ENCODE results near the gene ZNF610. TPM values are rescaled to one million over a fixed set of nuclear protein-coding genes. Genes with fewer than 3 reads are reported as not detected.
A peak's percentile ranks its signal among the peaks of the same experiment; 100 is the strongest.

Gene ZNF610
- total RNA-seq, 6 experiments from 2014 or later = 0.16 to 0.51 (median 0.39) TPM; not detected in 1

- no peaks in the 10 kb centered on the region for H3K36me3 ChIP-seq
- H3K27ac ChIP-seq = no peak overlapping the region
- no peaks in the 10 kb centered on the region for H3K27me3 ChIP-seq
- H3K4me3 ChIP-seq = no peak overlapping the region
- no peak for ATAC-seq
- intact Hi-C loops (cut with DNase I) = no loop called here
- H3K4me1 ChIP-seq = no peaks in the 10 kb centered on the region
- no peak for DNase-seq
- TF ChIP-seq CTCF (IDR thresholded peaks at IDR 0.05) (no peak), POLR2A (IDR thresholded peaks at IDR 0.05) (no peak)
- peaks cover 0 to 6% (median 0%) of the 10 kb centered on the region in 4 donors for H3K9me3 ChIP-seq
- WGBS (ENCODE audit: insufficient coverage, low coverage, low lambda C conversion rate, missing lambda C conversion rate) = 67% methylated on average over 6 of the region's 6 CpGs
Observed at GRCh38 chr19:52345162-52345561, 9.1 kb downstream of the ZNF610 start.

- Histone ChIP-seq H3K27me3 (no peaks in the 10 kb centered on the region), H3K4me3 (no peak overlapping the region), H3K4me1 (no peaks in the 10 kb centered on the region), H3K27ac (no peak overlapping the region), H3K9me3 (peaks cover 0 to 14% (median 0%) of the 10 kb centered on the region in 4 donors), H3K36me3 (no peaks in the 10 kb centered on the region)
- no peak for DNase-seq
- ATAC-seq = no peak
- intact Hi-C loops (cut with DNase I) = no loop called here
- WGBS (ENCODE audit: insufficient coverage, low coverage, low lambda C conversion rate, missing lambda C conversion rate) = 67% methylated on average over 3 of the region's 9 CpGs
- TF ChIP-seq CTCF (IDR thresholded peaks at IDR 0.05) (no peak), POLR2A (IDR thresholded peaks at IDR 0.05) (no peak)
Observed at GRCh38 chr19:52351512-52351911, 15.5 kb downstream of the ZNF610 start.

- H3K27me3 ChIP-seq = no peaks in the 10 kb centered on the region
- 94% methylated on average over 8 of the region's 8 CpGs for WGBS (ENCODE audit: insufficient coverage, low coverage, low lambda C conversion rate, missing lambda C conversion rate)
- H3K4me1 ChIP-seq = no peaks in the 10 kb centered on the region
- H3K36me3 ChIP-seq = no peaks in the 10 kb centered on the region
- intact Hi-C loops (cut with DNase I) = no loop called here
- peaks cover 0 to 40% (median 8%) of the 10 kb centered on the region in 4 donors for H3K9me3 ChIP-seq
- TF ChIP-seq CTCF (IDR thresholded peaks at IDR 0.05) (no peak), POLR2A (IDR thresholded peaks at IDR 0.05) (no peak)
- DNase-seq (no peak), ATAC-seq (no peak)
- H3K4me3 ChIP-seq = no peak overlapping the region
- H3K27ac ChIP-seq = no peak overlapping the region
Observed at GRCh38 chr19:52366414-52366824, 30.4 kb downstream of the ZNF610 start.

- intact Hi-C loops (cut with DNase I) = no loop called here
- peak within 1 kb of the TSS; percentile 38 to 87 (median 66) for H3K27ac ChIP-seq
- ATAC-seq (peak; percentile 93 to 99 (median 96)), DNase-seq (peak; percentile 78 to 90 (median 87))
- H3K4me1 ChIP-seq = no peaks in the 10 kb centered on the region
- TF ChIP-seq POLR2A (IDR thresholded peaks at IDR 0.05) (peak; percentile 25), CTCF (IDR thresholded peaks at IDR 0.05) (no peak)
- peaks cover 0 to 34% (median 3%) of the 10 kb centered on the region in 4 donors for H3K9me3 ChIP-seq
- no peaks in the 10 kb centered on the region for H3K27me3 ChIP-seq
- peaks cover 0 to 13% (median 0%) of the 10 kb centered on the region in 4 donors for H3K36me3 ChIP-seq
- H3K4me3 ChIP-seq = peak within 1 kb of the TSS; percentile 50 to 64 (median 54)
- 4% methylated on average over 44 of the region's 52 CpGs for WGBS (ENCODE audit: insufficient coverage, low coverage, low lambda C conversion rate, missing lambda C conversion rate)
Observed at GRCh38 chr19:52369559-52370340, 33.7 kb downstream of the ZNF610 start, which contains the start of gene ZNF880. ZNF880 (plus strand) TSS chr19:52369923; CDS start chr19:52369966, 43 bp downstream.

Data from right lobe of liver (tissue), 6 donors.